Measurements from ENCODE around the gene GIGYF1. TPM values are rescaled to one million over a fixed set of nuclear protein-coding genes. Genes with fewer than 3 reads are reported as not detected.

GIGYF1 gene
- polyA plus RNA-seq, 1 donor (not counting 4 experiments of a cell fraction or from before 2014, with no cell fraction given): 4.0 TPM

DNA sequence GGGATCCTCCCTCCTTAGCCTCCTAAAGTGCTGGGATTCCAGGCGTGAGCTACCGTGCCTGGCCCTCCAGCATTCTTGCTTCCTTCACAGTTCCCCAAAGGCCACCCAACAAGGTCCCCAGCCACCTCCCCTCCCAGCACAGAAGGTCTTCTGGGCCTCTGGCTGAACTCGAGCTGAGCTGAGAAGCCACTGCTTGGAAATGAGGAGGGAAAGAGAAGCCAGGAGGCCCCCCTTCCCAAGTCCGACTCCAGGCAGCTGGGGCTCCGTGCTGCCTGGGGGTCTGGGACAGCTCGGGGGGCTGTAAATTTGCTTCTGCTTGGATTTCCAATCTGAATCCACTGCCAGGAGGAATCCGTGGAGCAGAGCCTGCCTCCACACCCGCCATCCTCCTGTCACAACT, 20.7 kb upstream of the GIGYF1 start:
- Histone ChIP-seq H3K27ac (ENCODE audit: control insufficient read depth, insufficient read depth, low read length) (no peak overlapping the region), H3K4me1 (ENCODE audit: control insufficient read depth, extremely low read depth, insufficient read depth, low read length) (no peaks in the 10 kb centered on the region), H3K4me3 (ENCODE audit: control insufficient read depth in 2 of 3, extremely low read depth in 1 of 3, insufficient read depth in 2 of 3, low read depth in 1 of 3, low read length in 3 of 3) (no peak overlapping the region), H2AFZ (ENCODE audit: control insufficient read depth, low read length) (no peak overlapping the region), H3K9ac (ENCODE audit: control insufficient read depth, extremely low read depth, insufficient read depth, low read length) (no peak overlapping the region), H3K27me3 (ENCODE audit: control insufficient read depth, extremely low read depth, insufficient read depth, low read length) (no peaks in the 10 kb centered on the region), H4K20me1 (ENCODE audit: control insufficient read depth, extremely low read depth, insufficient read depth, low read length) (no peaks in the 10 kb centered on the region), H3K9me1 (ENCODE audit: control insufficient read depth, extremely low read depth, insufficient read depth, low read length) (no peaks in the 10 kb centered on the region), H3K79me2 (ENCODE audit: control insufficient read depth, insufficient read depth, low read length) (no peaks in the 10 kb centered on the region), H3K9me3 (ENCODE audit: control insufficient read depth, low read depth, low read length) (no peaks in the 10 kb centered on the region), H3K4me2 (ENCODE audit: control insufficient read depth, extremely low read depth, insufficient read depth, low read depth, low read length) (no peak overlapping the region), H3K36me3 (ENCODE audit: control insufficient read depth in 2 of 2, extremely low read depth in 1 of 2, insufficient read depth in 2 of 2, low read length in 2 of 2) (no peaks in the 10 kb centered on the region)
- dilution Hi-C loops (cut with MboI; ENCODE audit: extremely low pct_ligation_motif_present, low sequenced_read_pairs): loop anchor here (10.0 kb wide), 1 partner anchor 130 kb away; no protein-coding TSS in a partner anchor
- TF ChIP-seq, protein P1, sequence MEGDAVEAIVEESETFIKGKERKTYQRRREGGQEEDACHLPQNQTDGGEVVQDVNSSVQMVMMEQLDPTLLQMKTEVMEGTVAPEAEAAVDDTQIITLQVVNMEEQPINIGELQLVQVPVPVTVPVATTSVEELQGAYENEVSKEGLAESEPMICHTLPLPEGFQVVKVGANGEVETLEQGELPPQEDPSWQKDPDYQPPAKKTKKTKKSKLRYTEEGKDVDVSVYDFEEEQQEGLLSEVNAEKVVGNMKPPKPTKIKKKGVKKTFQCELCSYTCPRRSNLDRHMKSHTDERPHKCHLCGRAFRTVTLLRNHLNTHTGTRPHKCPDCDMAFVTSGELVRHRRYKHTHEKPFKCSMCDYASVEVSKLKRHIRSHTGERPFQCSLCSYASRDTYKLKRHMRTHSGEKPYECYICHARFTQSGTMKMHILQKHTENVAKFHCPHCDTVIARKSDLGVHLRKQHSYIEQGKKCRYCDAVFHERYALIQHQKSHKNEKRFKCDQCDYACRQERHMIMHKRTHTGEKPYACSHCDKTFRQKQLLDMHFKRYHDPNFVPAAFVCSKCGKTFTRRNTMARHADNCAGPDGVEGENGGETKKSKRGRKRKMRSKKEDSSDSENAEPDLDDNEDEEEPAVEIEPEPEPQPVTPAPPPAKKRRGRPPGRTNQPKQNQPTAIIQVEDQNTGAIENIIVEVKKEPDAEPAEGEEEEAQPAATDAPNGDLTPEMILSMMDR (optimal IDR thresholded peaks at IDR 0.05 in 1 of 3, IDR thresholded peaks at IDR 0.05 in 1 of 3, conservative IDR thresholded peaks at IDR 0.05 in 1 of 3; ENCODE audit: extremely low read depth in 1 of 3, insufficient read depth in 2 of 3, low read length in 3 of 3): no peak
- no peak for TF ChIP-seq EZH2 (IDR thresholded peaks at IDR 0.05; ENCODE audit: low read length)
- no peak for DNase-seq (ENCODE audit: low read depth, low spot score)
- no peak for FAIRE-seq

DNA sequence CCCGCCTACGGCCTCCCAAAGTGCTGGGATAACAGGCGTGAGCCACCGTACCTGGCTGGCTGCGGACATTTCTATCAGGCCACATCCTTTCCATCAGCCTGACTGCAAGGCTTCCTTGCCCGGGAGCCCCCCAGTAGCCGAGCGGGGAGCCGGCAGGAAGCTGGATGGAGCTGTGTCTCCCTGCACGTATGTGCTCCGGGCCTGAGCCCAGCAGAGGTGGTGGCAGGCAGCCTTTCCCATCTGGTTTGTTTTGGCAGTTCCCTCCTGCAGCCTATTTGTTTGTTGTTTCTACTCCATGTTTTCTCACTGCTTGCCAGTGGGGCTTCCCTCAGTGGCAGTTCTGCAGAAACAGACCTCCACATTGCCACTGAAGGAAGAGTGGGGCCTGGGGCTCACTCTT, 17.3 kb upstream of the GIGYF1 start:
- TF ChIP-seq, protein P1 (optimal IDR thresholded peaks at IDR 0.05 in 1 of 3, IDR thresholded peaks at IDR 0.05 in 1 of 3, conservative IDR thresholded peaks at IDR 0.05 in 1 of 3; ENCODE audit: extremely low read depth in 1 of 3, insufficient read depth in 2 of 3, low read length in 3 of 3): no peak
- TF ChIP-seq EZH2 (IDR thresholded peaks at IDR 0.05; ENCODE audit: low read length): no peak
- Histone ChIP-seq H3K4me3 (ENCODE audit: control insufficient read depth in 2 of 3, extremely low read depth in 1 of 3, insufficient read depth in 2 of 3, low read depth in 1 of 3, low read length in 3 of 3) (no peak overlapping the region), H3K9me3 (ENCODE audit: control insufficient read depth, low read depth, low read length) (no peaks in the 10 kb centered on the region), H3K4me1 (ENCODE audit: control insufficient read depth, extremely low read depth, insufficient read depth, low read length) (peaks cover 7% of the 10 kb centered on the region), H3K36me3 (ENCODE audit: control insufficient read depth in 2 of 2, extremely low read depth in 1 of 2, insufficient read depth in 2 of 2, low read length in 2 of 2) (peaks cover 0 to 12% of the 10 kb centered on the region in 2 experiments), H4K20me1 (ENCODE audit: control insufficient read depth, extremely low read depth, insufficient read depth, low read length) (no peaks in the 10 kb centered on the region), H3K4me2 (ENCODE audit: control insufficient read depth, extremely low read depth, insufficient read depth, low read depth, low read length) (no peak overlapping the region), H3K79me2 (ENCODE audit: control insufficient read depth, insufficient read depth, low read length) (peaks cover 17% of the 10 kb centered on the region), H3K27me3 (ENCODE audit: control insufficient read depth, extremely low read depth, insufficient read depth, low read length) (no peaks in the 10 kb centered on the region), H3K9me1 (ENCODE audit: control insufficient read depth, extremely low read depth, insufficient read depth, low read length) (no peaks in the 10 kb centered on the region), H3K27ac (ENCODE audit: control insufficient read depth, insufficient read depth, low read length) (no peak overlapping the region), H3K9ac (ENCODE audit: control insufficient read depth, extremely low read depth, insufficient read depth, low read length) (no peak overlapping the region), H2AFZ (ENCODE audit: control insufficient read depth, low read length) (no peak overlapping the region)
- DNase-seq (ENCODE audit: low read depth, low spot score) (no peak), FAIRE-seq (no peak)
- dilution Hi-C loops (cut with MboI; ENCODE audit: extremely low pct_ligation_motif_present, low sequenced_read_pairs): loop anchor here (10.0 kb wide), 1 partner anchor 133 kb away; no protein-coding TSS in a partner anchor
